ENCODE measurements around the gene EPN3.

Gene EPN3

GRCh38 chr17:50551433-50551815 lies 18.9 kb downstream of the EPN3 start:
- no peak for DNase-seq

DNA sequence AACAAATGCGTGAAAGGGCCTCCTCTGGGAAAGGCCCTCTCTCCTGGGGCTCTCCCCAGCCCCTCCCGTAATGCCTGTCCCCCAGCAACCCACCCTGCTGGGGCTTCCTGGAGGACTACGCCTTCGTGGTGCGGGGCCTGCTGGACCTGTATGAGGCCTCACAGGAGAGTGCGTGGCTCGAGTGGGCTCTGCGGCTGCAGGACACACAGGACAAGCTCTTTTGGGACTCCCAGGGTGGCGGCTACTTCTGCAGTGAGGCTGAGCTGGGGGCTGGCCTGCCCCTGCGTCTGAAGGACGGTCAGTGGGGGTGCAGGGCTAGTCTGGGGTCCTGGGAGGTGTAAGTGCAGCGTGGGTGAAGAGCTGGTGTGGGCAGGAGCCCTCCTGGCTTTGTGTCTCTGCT lies 19.3 kb downstream of the EPN3 start:
- DNase-seq = no peak

- DNase-seq = no peak
Measured at GRCh38 chr17:50554201-50554600, 21.7 kb downstream of the EPN3 start.

- no peak for DNase-seq
Measured at GRCh38 chr17:50556803-50557202, 24.3 kb downstream of the EPN3 start.

DNA sequence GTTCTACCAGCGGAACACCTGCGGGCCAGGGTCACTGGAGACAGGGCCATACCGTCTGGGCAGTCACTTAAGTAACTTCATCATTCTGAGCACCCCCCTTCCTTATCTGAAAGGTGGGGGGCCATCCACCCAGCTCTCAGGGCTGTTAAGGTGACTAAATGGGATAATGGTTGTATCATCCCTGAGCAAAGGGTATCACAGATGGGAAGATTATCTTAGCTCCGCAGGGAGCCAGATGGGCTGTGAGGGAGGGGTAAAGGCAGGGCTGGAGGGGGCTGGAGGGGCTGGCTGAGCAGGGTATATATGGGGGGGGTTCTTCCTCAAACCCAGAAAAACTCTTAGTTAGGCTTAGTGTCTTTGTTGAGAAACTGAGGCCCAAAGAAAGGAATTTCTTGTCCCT lies 25.1 kb downstream of the EPN3 start:
- DNase-seq = no peak

DNA sequence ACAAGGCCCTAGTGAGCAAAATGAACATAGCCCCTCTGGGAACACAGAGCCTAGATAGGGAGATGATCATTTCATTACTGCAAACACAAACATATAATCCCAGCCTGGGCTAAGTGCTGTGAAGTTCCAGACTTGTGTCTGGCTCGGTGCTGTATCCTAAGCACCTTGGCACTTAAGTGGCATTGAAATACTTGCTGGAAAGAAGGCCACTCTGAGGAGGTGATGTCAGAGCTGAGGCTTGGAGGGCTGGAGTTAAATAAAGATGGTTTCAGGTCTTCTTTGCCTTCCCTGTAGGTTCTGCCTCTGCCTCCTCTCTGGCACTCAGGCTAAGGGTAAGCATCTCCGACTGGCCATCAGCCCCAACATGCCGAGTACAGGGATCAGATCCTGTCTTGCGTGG lies 25.6 kb downstream of the EPN3 start:
- DNase-seq = no peak

DNA sequence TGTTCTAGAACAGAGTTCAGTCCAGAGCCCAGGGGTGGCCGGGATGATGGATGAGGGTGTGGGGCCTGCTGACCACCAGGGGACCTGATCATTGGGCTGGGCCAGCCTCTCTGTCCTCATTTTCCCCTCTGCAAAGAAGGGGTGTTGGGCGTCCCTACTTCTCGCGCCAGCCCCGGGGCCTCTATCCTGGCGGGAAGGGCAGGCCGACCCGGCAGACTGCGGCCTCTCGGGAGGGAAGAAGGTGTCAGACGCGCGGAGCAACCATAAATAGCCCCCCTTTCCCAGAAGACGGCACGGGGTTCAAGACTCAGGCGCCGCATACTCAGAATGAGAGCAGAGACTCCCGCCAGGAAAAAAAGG lies 26.0 kb downstream of the EPN3 start:
- DNase-seq = no peak

GRCh38 chr17:50558941-50559614 lies 26.5 kb downstream of the EPN3 start:
- DNase-seq = no peak

GRCh38 chr17:50559674-50560184 lies 27.2 kb downstream of the EPN3 start:
- peak; percentile 28 for DNase-seq

DNA sequence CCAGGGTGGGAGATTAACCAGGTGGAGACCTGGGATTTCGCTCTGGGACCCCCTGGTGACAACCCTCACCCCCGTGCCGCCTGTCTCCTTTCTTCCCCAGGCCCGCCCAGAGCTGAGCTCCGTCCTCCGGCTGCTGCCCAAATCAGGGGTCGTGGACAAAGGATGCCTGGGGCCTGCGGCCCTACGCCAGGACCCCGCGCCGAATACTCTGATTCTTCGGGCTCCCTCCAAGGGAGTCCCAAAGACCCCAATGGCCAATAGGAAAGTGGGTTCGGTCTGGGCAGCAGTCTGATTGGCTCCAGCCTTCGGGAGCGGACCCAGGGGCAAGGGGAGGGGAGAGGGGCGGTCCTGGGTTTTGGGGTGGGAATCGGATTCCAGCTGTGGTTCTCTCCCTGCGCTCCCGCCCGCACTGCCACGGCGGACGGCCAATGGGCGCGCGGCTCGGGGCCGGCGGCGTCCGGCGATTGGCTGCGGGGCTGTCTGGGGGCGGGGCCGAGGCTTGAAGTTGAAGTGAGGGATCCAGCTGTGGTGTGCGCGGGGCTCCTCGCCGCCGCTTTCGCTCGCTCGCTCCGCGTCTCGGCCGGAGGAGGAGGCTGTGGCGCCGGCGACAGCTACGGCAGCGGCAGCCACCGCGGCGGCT lies 27.8 kb downstream of the EPN3 start, which contains the start of gene CACNA1G:
TSS of gene CACNA1G (plus strand) at position 531 of the 640 bp plus-strand sequence. CDS start 745 bp downstream, outside the sequence.
- peak; percentile 90 for DNase-seq

- no peak for DNase-seq
Measured at GRCh38 chr17:50560931-50561745, 28.6 kb downstream of the EPN3 start.

DNA sequence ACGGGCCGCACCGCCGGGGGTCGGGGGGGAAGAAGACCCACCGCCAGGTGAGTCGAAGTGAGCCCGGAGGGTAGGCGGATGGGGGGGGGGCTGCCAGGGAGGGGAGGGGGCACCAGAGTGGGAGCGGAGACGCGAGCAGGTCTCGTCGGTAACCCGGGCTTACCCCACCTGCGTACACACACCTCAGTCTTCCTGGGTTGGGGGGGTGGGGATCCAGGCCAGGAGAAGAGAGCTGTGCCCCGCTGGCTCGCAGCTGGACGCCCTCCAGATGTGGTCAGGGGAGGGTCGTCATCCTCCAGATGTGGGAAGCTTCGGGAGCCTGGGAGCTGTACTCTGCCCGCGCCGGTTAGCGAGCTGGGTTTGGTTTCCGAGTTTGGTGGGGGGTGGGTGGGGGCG lies 29.2 kb downstream of the EPN3 start:
- no peak for DNase-seq

DNA sequence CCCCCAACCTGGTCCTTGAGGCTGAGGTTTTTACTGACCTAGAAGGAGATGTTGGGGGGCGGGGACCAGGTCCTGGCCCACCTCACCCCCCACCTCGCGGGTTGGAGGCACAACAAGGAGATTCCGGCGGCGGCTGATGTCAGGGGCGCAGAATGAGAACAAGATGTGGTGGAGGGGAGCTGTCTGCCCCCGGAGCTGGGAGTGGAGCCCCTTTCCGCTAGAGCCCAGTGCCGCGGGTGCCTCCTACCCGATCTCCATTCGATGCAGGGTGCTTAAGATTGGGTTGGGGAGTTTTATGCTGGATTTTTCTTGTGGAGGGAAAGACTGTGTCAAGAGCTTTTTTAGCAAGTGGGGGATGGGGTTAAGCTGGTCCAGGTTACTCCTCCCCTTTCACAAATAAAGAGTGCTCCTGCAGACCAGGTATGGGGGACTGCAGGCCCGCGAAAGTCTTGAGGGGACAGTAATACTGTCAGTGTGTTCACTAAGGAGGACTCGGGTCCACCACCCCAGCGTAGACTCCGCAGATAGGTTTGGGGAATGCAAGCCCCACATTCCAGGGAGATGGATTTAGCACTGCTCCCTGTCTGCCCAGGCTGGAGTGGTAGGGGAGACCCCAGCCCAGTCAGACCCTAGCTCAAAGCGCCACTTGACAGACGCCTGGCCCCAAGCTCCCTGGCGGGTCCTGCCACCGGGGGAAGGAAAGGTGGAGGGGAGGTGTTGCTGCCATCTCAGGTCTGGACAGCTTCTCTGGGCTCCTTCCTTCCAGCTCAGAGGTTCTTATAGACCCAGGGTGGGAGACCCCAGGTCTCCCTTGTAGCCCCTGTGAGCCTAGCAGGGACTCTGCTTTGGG lies 29.9 kb downstream of the EPN3 start:
- no peak for DNase-seq

DNA sequence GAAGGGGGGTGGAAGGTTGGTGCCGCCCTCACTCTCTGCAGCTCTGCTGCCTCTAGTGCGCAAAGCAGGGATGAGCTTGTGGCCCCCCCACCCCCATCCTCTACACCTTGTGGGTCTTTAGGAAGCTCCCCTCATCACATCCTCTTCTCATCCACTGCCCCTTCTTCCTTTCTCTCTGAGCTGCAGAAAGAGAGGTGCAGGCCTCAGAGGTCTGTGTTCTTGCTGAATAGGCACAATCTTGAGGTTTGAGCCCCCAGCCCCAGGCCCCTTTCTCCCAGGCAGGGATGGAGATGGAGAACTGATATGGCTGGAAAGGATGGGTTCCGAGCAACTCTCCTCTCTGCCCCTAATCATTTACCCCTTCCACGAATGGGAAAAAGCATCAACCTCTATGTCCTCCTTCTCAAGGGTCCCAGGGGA lies 30.6 kb downstream of the EPN3 start:
- DNase-seq = no peak

- no peak for DNase-seq
Measured at GRCh38 chr17:50564916-50565315, 32.4 kb downstream of the EPN3 start.

GRCh38 chr17:50565402-50566350 lies 33.1 kb downstream of the EPN3 start:
- DNase-seq = peak; percentile 35

DNA sequence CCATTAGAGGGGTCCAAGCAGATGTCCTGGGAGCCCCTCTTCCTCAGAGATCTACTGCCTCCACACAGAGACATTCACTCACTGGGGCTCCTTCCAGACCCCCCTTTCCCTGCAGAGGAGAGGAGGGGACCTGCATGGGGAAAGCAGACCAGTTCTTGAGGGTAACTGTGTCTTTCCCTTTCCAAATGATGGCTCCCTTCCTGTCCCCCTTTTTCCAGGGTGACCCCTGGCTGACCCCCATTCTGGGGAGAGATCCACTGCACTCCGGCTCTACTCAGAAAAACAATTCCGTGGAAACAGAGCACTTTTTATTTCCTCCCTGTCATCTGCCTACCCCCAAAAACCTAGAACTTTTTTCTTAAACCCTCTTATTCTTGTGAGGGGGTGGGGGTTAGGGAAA lies 34.4 kb downstream of the EPN3 start:
- no peak for DNase-seq

DNA sequence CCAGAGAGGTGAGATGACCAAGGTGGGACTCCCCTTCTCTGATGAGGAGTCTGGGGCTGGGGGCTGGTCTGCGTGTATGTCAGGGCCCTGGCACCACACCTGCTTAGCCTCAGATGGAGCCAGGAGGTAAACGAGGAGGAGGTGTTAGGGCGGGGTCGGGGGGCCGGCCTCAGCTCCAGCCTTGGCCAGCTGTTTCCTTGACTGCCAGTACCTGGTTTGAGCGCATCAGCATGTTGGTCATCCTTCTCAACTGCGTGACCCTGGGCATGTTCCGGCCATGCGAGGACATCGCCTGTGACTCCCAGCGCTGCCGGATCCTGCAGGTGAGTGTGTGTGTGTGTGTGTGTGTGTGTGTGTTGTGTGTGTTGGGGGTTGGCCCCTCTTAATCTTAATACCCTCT lies 36.1 kb downstream of the EPN3 start:
- DNase-seq = no peak

GRCh38 chr17:50569592-50569991 lies 37.1 kb downstream of the EPN3 start:
- no peak for DNase-seq

DNA sequence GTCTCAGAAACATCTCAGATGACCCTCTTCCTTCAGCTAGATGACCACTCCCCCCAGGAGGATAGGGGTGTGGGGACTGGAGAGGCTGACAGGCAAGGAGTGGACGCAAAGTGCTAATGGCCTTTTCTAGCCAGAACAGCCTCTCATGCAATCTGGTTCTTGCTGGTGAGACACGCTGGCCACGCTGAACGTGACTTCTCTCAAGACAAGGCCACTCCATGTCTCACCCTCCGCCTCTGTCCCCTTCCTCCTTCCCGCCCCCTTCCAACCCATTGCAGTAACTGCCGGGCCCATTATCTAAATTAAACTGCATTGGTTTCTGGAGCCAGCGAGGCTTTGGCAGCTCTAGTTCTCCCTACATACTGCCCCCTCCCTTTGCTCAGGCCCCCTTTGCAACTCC lies 37.5 kb downstream of the EPN3 start:
- no peak for DNase-seq

DNA sequence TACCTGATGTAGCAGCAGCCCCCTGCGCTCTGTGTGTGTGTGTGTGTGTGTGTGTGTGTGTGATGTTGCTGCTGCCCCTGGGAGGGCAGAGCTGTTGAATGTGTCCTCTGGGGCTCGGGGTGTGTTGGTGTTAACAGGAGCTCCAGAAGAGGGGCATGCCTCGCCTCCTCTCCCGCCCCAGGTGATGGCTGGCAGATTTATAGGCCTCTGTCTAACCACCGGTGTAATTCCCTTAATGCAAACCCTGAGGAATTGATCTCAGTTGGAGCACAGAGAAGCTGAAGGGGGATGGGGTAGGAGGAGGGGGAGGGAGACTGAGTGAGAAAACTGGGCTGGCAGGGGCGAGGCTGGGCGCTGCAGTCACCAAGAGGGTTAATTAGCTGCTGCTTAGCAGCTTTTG lies 38.0 kb downstream of the EPN3 start:
- DNase-seq = no peak

DNA sequence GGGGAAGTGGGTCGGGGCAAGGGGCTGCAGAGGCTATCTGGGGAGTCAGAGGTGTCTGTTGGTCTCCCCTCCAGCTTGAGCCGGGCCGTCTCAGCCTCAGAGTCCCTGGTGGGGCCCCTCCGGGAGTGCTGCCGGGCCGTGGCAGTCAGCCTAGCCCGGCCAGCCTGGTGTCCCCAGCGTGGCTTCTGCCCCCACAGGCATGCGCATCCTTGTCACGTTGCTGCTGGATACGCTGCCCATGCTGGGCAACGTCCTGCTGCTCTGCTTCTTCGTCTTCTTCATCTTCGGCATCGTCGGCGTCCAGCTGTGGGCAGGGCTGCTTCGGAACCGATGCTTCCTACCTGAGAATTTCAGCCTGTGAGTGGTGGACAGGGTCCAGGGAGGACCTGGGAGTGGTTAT lies 39.1 kb downstream of the EPN3 start:
- DNase-seq = no peak

All from CD4-positive, alpha-beta T cell treated with Interleukin-21 for 1 hour (primary cell).